Tibial artery (tissue), 4 donors: ENCODE data around the gene SAXO1.

Experiments used
- DNase-seq, 2 donors: peaks; one replicate each; pipeline ENCODE4 v3.0.0-alpha.2; 2019
- H3K27ac ChIP-seq, 2 donors: fragments of 200-600 bp; sonication (generic) in 1 of 2; 1 replicate in 1 of 2; 2 replicates in 1 of 2; pipeline ENCODE4 v1.5.1; 2018 to 2019; ENCODE audit warnings: mild to moderate bottlenecking in 1 of 2
- H3K27me3 ChIP-seq, 2 donors: fragments of 200-600 bp; sonication (generic) in 1 of 2; one replicate each; pipeline versions ENCODE4 v1.5.1 to v1.6.0; 2016 to 2019
- H3K36me3 ChIP-seq, 3 donors: fragments of 200-600 bp; sonication (generic) in 2 of 3; one replicate each; pipeline ENCODE4 v1.5.1; 2016 to 2019; ENCODE audit warnings: mild to moderate bottlenecking in 2 of 3
- H3K4me1 ChIP-seq, 4 donors: fragments of 200-600 bp; sonication (generic) in 2 of 4; 1 replicate in 3 of 4; 2 replicates in 1 of 4; pipeline ENCODE4 v1.5.1; 2016 to 2019
- H3K4me3 ChIP-seq, 2 donors: fragments of 200-600 bp; sonication (generic) in 1 of 2; 1 replicate in 1 of 2; 2 replicates in 1 of 2; pipeline ENCODE4 v1.5.1; 2018 to 2019; ENCODE audit warnings: mild to moderate bottlenecking in 2 of 2
- H3K9me3 ChIP-seq, 3 donors: fragments of 200-600 bp; sonication (generic) in 1 of 3; one replicate each; pipeline ENCODE4 v1.5.1; 2016 to 2019
- intact Hi-C: fragments of 100-400 bp; cut with DNase I; formaldehyde crosslinking; loops from one replicate; pipeline ENCODE4 v1.15.0; 2023; ENCODE audit warnings: low total_unique reads
- TF ChIP-seq, protein P1 (sequence below), 2 experiments: fragments of 200-600 bp in 1 of 2; fragments of 450-650 bp in 1 of 2; IDR thresholded peaks; one replicate each; pipeline ENCODE4 v1.5.1; 2017 to 2019; ENCODE audit warnings: antibody characterized with exemption in 2 of 2, mild to moderate bottlenecking in 1 of 2, moderate library complexity in 1 of 2

SAXO1 gene

DNA sequence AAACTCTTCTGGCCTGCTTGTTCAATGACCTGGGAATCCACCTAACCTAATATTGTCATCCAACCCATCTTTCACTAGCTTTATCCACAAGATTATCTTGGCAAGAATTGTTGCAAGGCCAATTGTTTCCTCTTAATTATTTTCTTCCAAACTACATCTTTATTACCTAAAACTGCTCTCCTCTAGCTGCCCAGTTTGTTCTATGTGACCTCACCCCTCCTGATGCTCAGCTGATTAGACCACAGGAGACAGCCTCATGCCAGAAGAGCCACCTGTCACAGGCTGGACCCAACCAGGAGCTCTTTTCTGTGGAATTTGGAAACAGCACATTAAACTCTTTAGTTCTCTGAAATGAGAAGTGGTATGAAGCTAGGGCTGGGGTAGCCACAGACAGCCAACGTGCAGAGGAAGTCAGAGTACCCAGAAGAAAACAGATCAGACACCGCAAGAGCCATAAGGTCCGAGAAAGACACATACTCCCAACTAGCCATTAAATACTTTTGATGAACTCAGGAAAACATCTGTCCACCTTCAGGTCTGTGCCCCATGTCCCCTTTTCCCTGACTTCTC lies 12.0 kb downstream of the SAXO1 start:
- Histone ChIP-seq H3K4me1 (no peaks in the 10 kb centered on the region), H3K27ac (no peak overlapping the region), H3K9me3 (no peaks in the 10 kb centered on the region), H3K36me3 (no peaks in the 10 kb centered on the region), H3K4me3 (no peak overlapping the region), H3K27me3 (no peaks in the 10 kb centered on the region)
- no peak for DNase-seq
- TF ChIP-seq, protein P1, sequence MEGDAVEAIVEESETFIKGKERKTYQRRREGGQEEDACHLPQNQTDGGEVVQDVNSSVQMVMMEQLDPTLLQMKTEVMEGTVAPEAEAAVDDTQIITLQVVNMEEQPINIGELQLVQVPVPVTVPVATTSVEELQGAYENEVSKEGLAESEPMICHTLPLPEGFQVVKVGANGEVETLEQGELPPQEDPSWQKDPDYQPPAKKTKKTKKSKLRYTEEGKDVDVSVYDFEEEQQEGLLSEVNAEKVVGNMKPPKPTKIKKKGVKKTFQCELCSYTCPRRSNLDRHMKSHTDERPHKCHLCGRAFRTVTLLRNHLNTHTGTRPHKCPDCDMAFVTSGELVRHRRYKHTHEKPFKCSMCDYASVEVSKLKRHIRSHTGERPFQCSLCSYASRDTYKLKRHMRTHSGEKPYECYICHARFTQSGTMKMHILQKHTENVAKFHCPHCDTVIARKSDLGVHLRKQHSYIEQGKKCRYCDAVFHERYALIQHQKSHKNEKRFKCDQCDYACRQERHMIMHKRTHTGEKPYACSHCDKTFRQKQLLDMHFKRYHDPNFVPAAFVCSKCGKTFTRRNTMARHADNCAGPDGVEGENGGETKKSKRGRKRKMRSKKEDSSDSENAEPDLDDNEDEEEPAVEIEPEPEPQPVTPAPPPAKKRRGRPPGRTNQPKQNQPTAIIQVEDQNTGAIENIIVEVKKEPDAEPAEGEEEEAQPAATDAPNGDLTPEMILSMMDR (IDR thresholded peaks at IDR 0.05) = no peak
- intact Hi-C loops = no loop called here

DNA sequence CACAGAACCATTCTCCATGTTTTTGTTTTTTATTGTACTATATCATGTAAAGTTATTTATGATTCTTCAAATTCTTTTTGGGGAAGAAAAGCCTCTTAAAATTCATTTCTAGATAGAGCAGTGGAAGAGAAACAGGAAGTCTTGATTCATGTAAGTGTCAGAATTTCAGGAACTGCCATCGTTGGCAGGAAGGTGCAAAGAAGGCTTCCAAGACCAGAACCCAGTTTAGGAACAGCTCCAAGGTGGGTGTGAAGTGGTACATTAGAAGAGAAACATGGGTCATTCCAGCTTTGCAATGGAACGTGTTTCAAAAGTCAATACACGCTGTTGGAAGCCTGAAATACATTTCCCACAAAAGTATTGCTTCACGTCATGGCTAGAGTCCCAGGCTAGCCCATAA lies 14.8 kb downstream of the SAXO1 start:
- Histone ChIP-seq H3K9me3 (no peaks in the 10 kb centered on the region), H3K27me3 (no peaks in the 10 kb centered on the region), H3K36me3 (no peaks in the 10 kb centered on the region), H3K27ac (no peak overlapping the region), H3K4me3 (no peak overlapping the region), H3K4me1 (peaks cover 0 to 1% (median 0%) of the 10 kb centered on the region in 4 donors)
- DNase-seq = no peak
- intact Hi-C loops = loop anchor here (5.0 kb wide), 1 partner anchor 756 kb away; no protein-coding TSS in a partner anchor
- TF ChIP-seq, protein P1 (IDR thresholded peaks at IDR 0.05) = no peak

DNA sequence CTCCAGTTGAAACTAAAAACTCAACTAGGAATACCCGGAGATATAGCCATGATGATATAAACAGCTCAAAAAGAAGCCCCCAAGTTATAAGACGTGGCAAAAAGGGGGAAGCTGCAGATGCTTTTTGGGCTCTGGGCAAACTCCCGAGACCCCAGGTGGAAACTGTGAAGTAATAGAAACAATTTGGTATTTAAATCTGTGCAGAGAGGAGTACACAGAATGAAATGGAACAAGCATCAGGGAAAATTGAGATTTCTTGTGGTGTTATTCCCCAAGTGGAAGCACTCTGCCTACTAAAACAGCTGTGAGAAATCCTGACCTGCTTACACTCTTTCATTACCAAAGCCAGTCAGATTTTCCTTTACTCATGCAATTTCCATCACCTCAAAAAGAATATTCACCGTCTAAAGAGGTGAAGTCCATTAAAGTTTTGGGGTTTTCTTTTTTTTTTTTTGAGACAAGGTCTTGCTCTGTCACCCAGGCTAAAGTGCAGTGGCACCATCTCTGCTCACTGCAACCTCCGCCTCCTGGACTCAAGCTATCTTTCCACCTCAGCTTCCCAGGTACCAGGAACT lies 23.5 kb downstream of the SAXO1 start:
- H3K27ac ChIP-seq = no peak overlapping the region
- H3K4me3 ChIP-seq = no peak overlapping the region
- H3K4me1 ChIP-seq = peaks cover 0 to 5% (median 0%) of the 10 kb centered on the region in 4 donors
- DNase-seq = no peak
- TF ChIP-seq, protein P1 (IDR thresholded peaks at IDR 0.05) = no peak
- H3K9me3 ChIP-seq = no peaks in the 10 kb centered on the region
- H3K36me3 ChIP-seq = no peaks in the 10 kb centered on the region
- intact Hi-C loops = no loop called here
- H3K27me3 ChIP-seq = no peaks in the 10 kb centered on the region

DNA sequence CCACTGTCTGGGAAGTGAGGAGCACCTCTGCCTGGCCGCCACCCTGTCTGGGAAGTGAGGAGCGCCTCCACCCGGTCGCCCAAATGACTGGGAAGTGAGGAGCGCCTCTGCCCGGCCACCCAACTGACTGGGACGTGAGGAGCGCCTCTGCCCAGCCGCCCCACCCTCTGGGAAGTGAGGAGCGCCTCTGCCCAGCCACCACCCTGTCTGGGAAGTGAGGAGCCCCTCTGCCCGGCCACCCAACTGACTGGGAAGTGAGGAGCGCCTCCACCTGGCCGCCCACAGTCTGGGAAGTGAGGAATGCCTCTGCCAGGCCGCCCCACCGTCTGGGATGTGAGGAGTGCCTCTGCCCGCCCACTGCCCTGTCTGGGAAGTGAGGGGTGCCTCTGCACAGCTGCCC lies 32.9 kb downstream of the SAXO1 start:
- Histone ChIP-seq H3K27ac (no peak overlapping the region), H3K4me1 (peaks cover 0 to 7% (median 0%) of the 10 kb centered on the region in 4 donors), H3K9me3 (no peaks in the 10 kb centered on the region), H3K4me3 (no peak overlapping the region), H3K36me3 (no peaks in the 10 kb centered on the region), H3K27me3 (no peaks in the 10 kb centered on the region)
- intact Hi-C loops = no loop called here
- DNase-seq = no peak
- TF ChIP-seq, protein P1 (IDR thresholded peaks at IDR 0.05) = no peak

DNA sequence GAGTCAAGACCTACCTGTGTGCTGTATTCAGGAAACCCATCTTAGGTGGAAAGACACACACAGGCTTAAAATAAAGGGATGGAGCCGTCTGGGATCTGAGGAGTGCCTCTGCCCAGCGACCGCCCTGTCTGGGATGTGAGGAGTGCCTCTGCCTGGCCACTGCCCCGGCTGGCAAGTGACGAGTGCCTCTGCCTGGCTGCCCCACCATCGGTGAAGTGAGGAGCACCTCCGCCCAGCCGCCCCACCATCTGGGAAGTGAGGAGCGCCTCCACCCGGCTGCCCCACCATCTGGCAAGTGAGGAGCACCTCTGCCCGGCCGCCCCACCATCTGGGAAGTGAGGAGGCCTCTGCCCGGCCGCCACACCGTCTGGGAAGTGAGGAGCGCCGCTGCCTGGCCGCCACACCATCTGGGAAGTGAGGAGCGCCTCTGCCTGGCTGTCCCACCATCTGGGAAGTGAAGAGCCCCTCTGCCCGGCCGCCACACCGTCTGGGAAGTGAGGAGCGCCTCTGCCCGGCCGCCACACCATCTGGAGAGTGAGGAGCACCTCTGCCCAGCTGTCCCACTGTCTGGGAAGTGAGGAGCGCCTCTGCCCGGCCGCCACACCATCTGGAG lies 33.7 kb downstream of the SAXO1 start:
- Histone ChIP-seq H3K27me3 (no peaks in the 10 kb centered on the region), H3K4me3 (no peak overlapping the region), H3K36me3 (no peaks in the 10 kb centered on the region), H3K27ac (no peak overlapping the region), H3K4me1 (peaks cover 0 to 7% (median 0%) of the 10 kb centered on the region in 4 donors), H3K9me3 (no peaks in the 10 kb centered on the region)
- intact Hi-C loops = no loop called here
- no peak for DNase-seq
- TF ChIP-seq, protein P1 (IDR thresholded peaks at IDR 0.05) = no peak
